ENCODE data around the gene OR1C1.

DNA sequence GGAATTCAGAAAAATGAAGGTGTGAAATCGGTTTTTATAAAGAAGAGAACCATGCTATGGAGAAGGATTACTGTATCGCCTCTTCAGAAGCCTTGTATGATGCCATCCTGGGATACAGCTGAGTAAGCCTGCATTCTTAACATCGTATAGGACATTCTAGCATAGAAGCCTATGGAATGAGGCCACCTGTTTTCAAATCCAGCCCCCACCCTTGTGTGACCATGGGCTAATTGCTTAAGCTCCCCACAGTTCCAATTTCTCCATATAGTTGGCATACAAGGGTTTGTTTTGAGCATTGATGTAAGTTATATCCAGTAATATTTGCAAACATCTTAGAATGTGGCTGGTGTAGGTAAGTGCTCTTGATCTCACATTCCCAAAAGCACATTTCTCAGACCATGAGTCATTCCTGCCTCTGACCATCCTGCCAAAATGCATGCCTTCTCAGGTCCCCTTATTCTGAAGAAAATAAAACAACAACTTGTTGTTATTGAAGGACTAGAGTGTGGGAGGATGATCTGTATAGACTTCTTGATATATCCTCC lies 13.9 kb downstream of the OR1C1 start:
- TF ChIP-seq, protein P1, sequence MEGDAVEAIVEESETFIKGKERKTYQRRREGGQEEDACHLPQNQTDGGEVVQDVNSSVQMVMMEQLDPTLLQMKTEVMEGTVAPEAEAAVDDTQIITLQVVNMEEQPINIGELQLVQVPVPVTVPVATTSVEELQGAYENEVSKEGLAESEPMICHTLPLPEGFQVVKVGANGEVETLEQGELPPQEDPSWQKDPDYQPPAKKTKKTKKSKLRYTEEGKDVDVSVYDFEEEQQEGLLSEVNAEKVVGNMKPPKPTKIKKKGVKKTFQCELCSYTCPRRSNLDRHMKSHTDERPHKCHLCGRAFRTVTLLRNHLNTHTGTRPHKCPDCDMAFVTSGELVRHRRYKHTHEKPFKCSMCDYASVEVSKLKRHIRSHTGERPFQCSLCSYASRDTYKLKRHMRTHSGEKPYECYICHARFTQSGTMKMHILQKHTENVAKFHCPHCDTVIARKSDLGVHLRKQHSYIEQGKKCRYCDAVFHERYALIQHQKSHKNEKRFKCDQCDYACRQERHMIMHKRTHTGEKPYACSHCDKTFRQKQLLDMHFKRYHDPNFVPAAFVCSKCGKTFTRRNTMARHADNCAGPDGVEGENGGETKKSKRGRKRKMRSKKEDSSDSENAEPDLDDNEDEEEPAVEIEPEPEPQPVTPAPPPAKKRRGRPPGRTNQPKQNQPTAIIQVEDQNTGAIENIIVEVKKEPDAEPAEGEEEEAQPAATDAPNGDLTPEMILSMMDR (IDR thresholded peaks at IDR 0.05; ENCODE audit: insufficient read depth, low read length): no peak
- TF ChIP-seq, protein P2, sequence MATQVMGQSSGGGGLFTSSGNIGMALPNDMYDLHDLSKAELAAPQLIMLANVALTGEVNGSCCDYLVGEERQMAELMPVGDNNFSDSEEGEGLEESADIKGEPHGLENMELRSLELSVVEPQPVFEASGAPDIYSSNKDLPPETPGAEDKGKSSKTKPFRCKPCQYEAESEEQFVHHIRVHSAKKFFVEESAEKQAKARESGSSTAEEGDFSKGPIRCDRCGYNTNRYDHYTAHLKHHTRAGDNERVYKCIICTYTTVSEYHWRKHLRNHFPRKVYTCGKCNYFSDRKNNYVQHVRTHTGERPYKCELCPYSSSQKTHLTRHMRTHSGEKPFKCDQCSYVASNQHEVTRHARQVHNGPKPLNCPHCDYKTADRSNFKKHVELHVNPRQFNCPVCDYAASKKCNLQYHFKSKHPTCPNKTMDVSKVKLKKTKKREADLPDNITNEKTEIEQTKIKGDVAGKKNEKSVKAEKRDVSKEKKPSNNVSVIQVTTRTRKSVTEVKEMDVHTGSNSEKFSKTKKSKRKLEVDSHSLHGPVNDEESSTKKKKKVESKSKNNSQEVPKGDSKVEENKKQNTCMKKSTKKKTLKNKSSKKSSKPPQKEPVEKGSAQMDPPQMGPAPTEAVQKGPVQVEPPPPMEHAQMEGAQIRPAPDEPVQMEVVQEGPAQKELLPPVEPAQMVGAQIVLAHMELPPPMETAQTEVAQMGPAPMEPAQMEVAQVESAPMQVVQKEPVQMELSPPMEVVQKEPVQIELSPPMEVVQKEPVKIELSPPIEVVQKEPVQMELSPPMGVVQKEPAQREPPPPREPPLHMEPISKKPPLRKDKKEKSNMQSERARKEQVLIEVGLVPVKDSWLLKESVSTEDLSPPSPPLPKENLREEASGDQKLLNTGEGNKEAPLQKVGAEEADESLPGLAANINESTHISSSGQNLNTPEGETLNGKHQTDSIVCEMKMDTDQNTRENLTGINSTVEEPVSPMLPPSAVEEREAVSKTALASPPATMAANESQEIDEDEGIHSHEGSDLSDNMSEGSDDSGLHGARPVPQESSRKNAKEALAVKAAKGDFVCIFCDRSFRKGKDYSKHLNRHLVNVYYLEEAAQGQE (IDR thresholded peaks at IDR 0.05; ENCODE audit: insufficient replicate concordance, low read depth): no peak
- TF ChIP-seq POLR2AphosphoS5 (IDR thresholded peaks at IDR 0.05; ENCODE audit: low read depth) (no peak), GABPA (IDR thresholded peaks at IDR 0.05; ENCODE audit: low read depth) (no peak), SPI1 (IDR thresholded peaks at IDR 0.05; ENCODE audit: borderline replicate concordance, low read depth) (no peak)

All from HL-60 (cell line).